Vagina (tissue), 2 donors: ENCODE results near the gene GLRX5. TPM values are rescaled to one million over a fixed set of nuclear protein-coding genes. Genes with fewer than 3 reads are reported as not detected.

Experiments used
- DNase-seq, 2 donors: peaks; one replicate each; pipeline ENCODE4 v3.0.0-alpha.2; 2017; ENCODE audit errors: extremely low spot score in 2 of 2
- H3K27ac ChIP-seq: fragments of 200-600 bp; sonication (generic); one replicate; pipeline ENCODE4 v1.5.1; 2019
- H3K27me3 ChIP-seq: fragments of 200-600 bp; sonication (generic); one replicate; pipeline ENCODE4 v1.5.1; 2019
- H3K36me3 ChIP-seq, 2 donors: fragments of 200-600 bp; sonication (generic); one replicate each; pipeline ENCODE4 v1.5.1; 2017 to 2019
- H3K4me1 ChIP-seq: fragments of 200-600 bp; sonication (generic); one replicate; pipeline ENCODE4 v1.5.1; 2019
- H3K4me3 ChIP-seq, 2 donors: fragments of 200-600 bp; sonication (generic); 1 replicate in 1 of 2; 2 replicates in 1 of 2; pipeline ENCODE4 v1.5.1; 2016 to 2019
- H3K9me3 ChIP-seq: fragments of 200-600 bp; sonication (generic); one replicate; pipeline ENCODE4 v1.5.1; 2019
- POLR2A ChIP-seq, 2 donors: fragments of 450-650 bp; IDR thresholded peaks; one replicate each; pipeline ENCODE4 v1.6.1; 2017; ENCODE audit warnings: antibody characterized with exemption in 2 of 2, mild to moderate bottlenecking in 2 of 2, moderate library complexity in 2 of 2
- POLR2AphosphoS5 ChIP-seq, 2 donors: sonication (generic); formaldehyde crosslinking; IDR thresholded peaks; one replicate each; pipeline ENCODE4 v1.9.0; 2017; ENCODE audit warnings: antibody characterized with exemption in 2 of 2, mild to moderate bottlenecking in 2 of 2, low read depth in 1 of 2; ENCODE audit not compliant: insufficient read depth in 1 of 2
- intact Hi-C: fragments of 100-400 bp; cut with DNase I; formaldehyde crosslinking; loops from one replicate; pipeline ENCODE4 v1.15.1; 2023
- total RNA-seq: library from RNA; depleted of rRNA; stranded (reverse); fragments of >200 nt; gene quantifications from one replicate; pipeline ENCODE4 v1.2.3, GENCODE V29; 2016
- TF ChIP-seq, protein P1 (sequence below), 3 experiments: fragments of 450-650 bp in 2 of 3; fragments of 200-600 bp in 1 of 3; sonication (generic) in 1 of 3; IDR thresholded peaks; one replicate each; pipeline ENCODE4 v1.5.1; 2017 to 2019; ENCODE audit warnings: antibody characterized with exemption in 3 of 3, mild to moderate bottlenecking in 2 of 3, moderate library complexity in 2 of 3

Gene GLRX5
- total RNA-seq, 1 donor from 2014 or later = 20.4 TPM

GRCh38 chr14:95529216-95529615, 5.6 kb upstream of the GLRX5 start:
- Histone ChIP-seq H3K4me3 (no peak overlapping the region), H3K9me3 (no peaks in the 10 kb centered on the region), H3K4me1 (peaks cover 65% of the 10 kb centered on the region), H3K27ac (no peak overlapping the region), H3K27me3 (no peaks in the 10 kb centered on the region), H3K36me3 (no peaks in the 10 kb centered on the region)
- DNase-seq = no peak
- TF ChIP-seq, protein P1, sequence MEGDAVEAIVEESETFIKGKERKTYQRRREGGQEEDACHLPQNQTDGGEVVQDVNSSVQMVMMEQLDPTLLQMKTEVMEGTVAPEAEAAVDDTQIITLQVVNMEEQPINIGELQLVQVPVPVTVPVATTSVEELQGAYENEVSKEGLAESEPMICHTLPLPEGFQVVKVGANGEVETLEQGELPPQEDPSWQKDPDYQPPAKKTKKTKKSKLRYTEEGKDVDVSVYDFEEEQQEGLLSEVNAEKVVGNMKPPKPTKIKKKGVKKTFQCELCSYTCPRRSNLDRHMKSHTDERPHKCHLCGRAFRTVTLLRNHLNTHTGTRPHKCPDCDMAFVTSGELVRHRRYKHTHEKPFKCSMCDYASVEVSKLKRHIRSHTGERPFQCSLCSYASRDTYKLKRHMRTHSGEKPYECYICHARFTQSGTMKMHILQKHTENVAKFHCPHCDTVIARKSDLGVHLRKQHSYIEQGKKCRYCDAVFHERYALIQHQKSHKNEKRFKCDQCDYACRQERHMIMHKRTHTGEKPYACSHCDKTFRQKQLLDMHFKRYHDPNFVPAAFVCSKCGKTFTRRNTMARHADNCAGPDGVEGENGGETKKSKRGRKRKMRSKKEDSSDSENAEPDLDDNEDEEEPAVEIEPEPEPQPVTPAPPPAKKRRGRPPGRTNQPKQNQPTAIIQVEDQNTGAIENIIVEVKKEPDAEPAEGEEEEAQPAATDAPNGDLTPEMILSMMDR (IDR thresholded peaks at IDR 0.05) = no peak
- TF ChIP-seq POLR2A (IDR thresholded peaks at IDR 0.05) (no peak), POLR2AphosphoS5 (IDR thresholded peaks at IDR 0.05; ENCODE audit: insufficient read depth in 1 of 2, low read depth in 1 of 2) (no peak)
- intact Hi-C loops = no loop called here

GRCh38 chr14:95530473-95531276, 4.2 kb upstream of the GLRX5 start:
- no peak for DNase-seq
- TF ChIP-seq POLR2A (IDR thresholded peaks at IDR 0.05) (no peak), POLR2AphosphoS5 (IDR thresholded peaks at IDR 0.05; ENCODE audit: insufficient read depth in 1 of 2, low read depth in 1 of 2) (no peak)
- TF ChIP-seq, protein P1 (IDR thresholded peaks at IDR 0.05) = no peak
- H3K36me3 ChIP-seq = no peaks in the 10 kb centered on the region
- intact Hi-C loops = loop anchor here (10.0 kb wide), 1 partner anchor 216 kb away; the partner anchor contains the start of gene CLMN
- no peak overlapping the region for H3K4me3 ChIP-seq
- H3K9me3 ChIP-seq = no peaks in the 10 kb centered on the region
- no peak overlapping the region for H3K27ac ChIP-seq
- peaks cover 59% of the 10 kb centered on the region for H3K4me1 ChIP-seq
- H3K27me3 ChIP-seq = no peaks in the 10 kb centered on the region

DNA sequence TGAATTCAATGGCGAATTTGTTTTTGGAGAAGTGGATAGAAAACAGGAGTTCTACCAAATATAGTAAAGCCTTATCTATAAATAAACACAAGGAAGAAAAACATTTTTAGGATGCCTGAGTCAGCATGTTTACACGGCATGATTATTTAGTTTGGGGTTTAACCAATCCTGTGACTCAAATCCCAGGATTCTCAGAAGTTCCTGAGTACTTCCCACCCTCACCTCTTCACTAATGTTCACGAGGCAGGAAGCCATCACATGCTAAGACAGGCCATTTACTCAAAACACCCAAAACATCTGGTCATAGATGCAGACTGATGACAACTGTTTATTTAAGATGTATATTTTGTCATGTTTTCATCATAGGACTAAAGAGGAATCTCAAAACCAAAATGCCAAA, 3.4 kb upstream of the GLRX5 start:
- Histone ChIP-seq H3K27ac (no peak overlapping the region), H3K36me3 (no peaks in the 10 kb centered on the region), H3K9me3 (no peaks in the 10 kb centered on the region), H3K4me3 (no peak overlapping the region), H3K4me1 (peaks cover 60% of the 10 kb centered on the region), H3K27me3 (no peaks in the 10 kb centered on the region)
- DNase-seq = no peak
- intact Hi-C loops = loop anchor here (10.0 kb wide), 1 partner anchor 217 kb away; the partner anchor contains the start of gene CLMN
- TF ChIP-seq POLR2A (IDR thresholded peaks at IDR 0.05) (no peak), POLR2AphosphoS5 (IDR thresholded peaks at IDR 0.05; ENCODE audit: insufficient read depth in 1 of 2, low read depth in 1 of 2) (no peak)
- TF ChIP-seq, protein P1 (IDR thresholded peaks at IDR 0.05) = no peak

- H3K27ac ChIP-seq = no peak overlapping the region
- intact Hi-C loops = loop anchor here (10.0 kb wide), 1 partner anchor 217 kb away; the partner anchor contains the start of gene CLMN
- no peaks in the 10 kb centered on the region for H3K27me3 ChIP-seq
- no peaks in the 10 kb centered on the region for H3K9me3 ChIP-seq
- no peaks in the 10 kb centered on the region for H3K36me3 ChIP-seq
- no peak for DNase-seq
- no peak overlapping the region for H3K4me3 ChIP-seq
- H3K4me1 ChIP-seq = peaks cover 60% of the 10 kb centered on the region
- TF ChIP-seq POLR2A (IDR thresholded peaks at IDR 0.05) (no peak), POLR2AphosphoS5 (IDR thresholded peaks at IDR 0.05; ENCODE audit: insufficient read depth in 1 of 2, low read depth in 1 of 2) (no peak)
- TF ChIP-seq, protein P1 (IDR thresholded peaks at IDR 0.05) = no peak
These were observed 2.9 kb upstream of the GLRX5 start for GRCh38 chr14:95531969-95532368.

DNA sequence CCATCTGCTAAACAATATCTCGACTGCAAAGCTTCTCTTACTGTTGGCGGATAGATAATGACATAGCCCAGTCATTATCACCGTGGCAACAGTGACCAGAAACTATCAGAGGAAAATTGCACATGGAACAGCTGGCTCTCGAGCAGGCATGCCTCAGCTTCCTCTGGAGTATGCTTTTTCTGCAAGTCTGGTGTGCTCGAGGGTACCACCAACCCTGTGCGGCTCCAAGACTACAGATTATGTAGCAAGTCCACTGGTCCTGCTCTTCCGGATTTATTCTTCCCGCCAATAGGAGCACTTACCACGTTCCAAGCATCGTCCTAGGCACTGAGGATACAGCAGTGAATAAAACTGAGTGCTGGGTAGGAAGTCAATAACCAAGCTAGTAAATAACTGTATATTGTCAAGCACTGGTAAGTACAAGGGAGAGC, 1.4 kb upstream of the GLRX5 start:
- Histone ChIP-seq H3K4me1 (peaks cover 71% of the 10 kb centered on the region), H3K4me3 (peak overlapping the region; percentile 94 to 96), H3K9me3 (no peaks in the 10 kb centered on the region), H3K36me3 (no peaks in the 10 kb centered on the region), H3K27me3 (no peaks in the 10 kb centered on the region), H3K27ac (peak overlapping the region; percentile 85)
- no peak for DNase-seq
- intact Hi-C loops = loop anchor here (10.0 kb wide), 1 partner anchor 219 kb away; the partner anchor contains the start of gene CLMN
- TF ChIP-seq POLR2AphosphoS5 (IDR thresholded peaks at IDR 0.05; ENCODE audit: insufficient read depth in 1 of 2, low read depth in 1 of 2) = no peak
- TF ChIP-seq, protein P1 (IDR thresholded peaks at IDR 0.05) = no peak
